A549 treated with CpdA at 1 μM for 4 hours (cell line): ENCODE measurements around the gene ABCF3. TPM values are rescaled to one million over a fixed set of nuclear protein-coding genes. Genes with fewer than 3 reads are reported as not detected.

ENCODE experiments used
- total RNA-seq: library from RNA; stranded (reverse); fragments of 200-300 nt; extraction: Qiagen RNA extraction; gene quantifications from 5 replicates; pipeline ENCODE4 v1.2.3, GENCODE V29; 2022; ENCODE audit warnings: low read depth

ABCF3 gene
- 32.1 to 35.1 TPM (median 34.6 TPM) in 5 replicates for total RNA-seq

GRCh38 chr3:184186184-184186901, at the start of gene ABCF3:
Gene ABCF3 (plus strand): TSS chr3:184186199. CDS start chr3:184186208, 9 bp downstream.

GRCh38 chr3:184154885-184155643, 30.9 kb upstream of the ABCF3 start, which contains the start of gene DVL3:
Gene DVL3 (plus strand): TSS chr3:184155377. CDS start chr3:184155636, 259 bp downstream.

GRCh38 chr3:184174646-184175492, 11.1 kb upstream of the ABCF3 start, which contains the start of gene AP2M1:
Gene AP2M1 (plus strand): TSS chr3:184174855. CDS start chr3:184176994, 2,139 bp downstream.

GRCh38 chr3:184229394-184230080, 43.5 kb downstream of the ABCF3 start, which contains the start of gene VWA5B2:
Gene VWA5B2 (plus strand): TSS chr3:184229585. CDS start chr3:184230529, 944 bp downstream.

Other genes with a start within 250 kb of the ABCF3 start
- gene ABCC5, start 168.3 kb upstream of the ABCF3 start, total RNA-seq: 10.8 to 14.1 TPM (median 12.0 TPM) in 5 replicates
- not detected in 5 replicates for gene HTR3D, start 154.5 kb upstream of the ABCF3 start, total RNA-seq
- gene HTR3C, start 133.2 kb upstream of the ABCF3 start, total RNA-seq: not detected in 5 replicates
- gene HTR3E, start 89.1 kb upstream of the ABCF3 start, total RNA-seq: not detected in 5 replicates
- 26.5 to 30.8 TPM (median 29.7 TPM) in 5 replicates for gene EIF2B5, start 50.8 kb upstream of the ABCF3 start, total RNA-seq
- 20.4 to 27.7 TPM (median 25.4 TPM) in 5 replicates for gene DVL3, start 30.8 kb upstream of the ABCF3 start, total RNA-seq
- 295 to 329 TPM (median 316 TPM) in 5 replicates for gene AP2M1, start 11.3 kb upstream of the ABCF3 start, total RNA-seq
- gene VWA5B2, start 43.4 kb downstream of the ABCF3 start, total RNA-seq: 0.34 to 0.93 TPM (median 0.38 TPM) in 5 replicates
- gene ALG3, start 62.8 kb downstream of the ABCF3 start, total RNA-seq: 54.5 to 79.7 TPM (median 76.1 TPM) in 5 replicates
- 9.5 to 13.9 TPM (median 13.2 TPM) in 5 replicates for gene EEF1AKMT4, start 63.5 kb downstream of the ABCF3 start, total RNA-seq
- 0.77 to 1.8 TPM (median 1.4 TPM) in 5 replicates for gene CAMK2N2, start 75.4 kb downstream of the ABCF3 start, total RNA-seq
- gene ECE2, start 89.8 kb downstream of the ABCF3 start, total RNA-seq: not detected in 5 replicates
- 298 to 415 TPM (median 323 TPM) in 5 replicates for gene PSMD2, start 113.0 kb downstream of the ABCF3 start, total RNA-seq
- gene EIF4G1, start 128.4 kb downstream of the ABCF3 start, total RNA-seq: 255 to 273 TPM (median 265 TPM) in 5 replicates
- gene FAM131A, start 151.4 kb downstream of the ABCF3 start, total RNA-seq: 8.1 to 11.3 TPM (median 8.6 TPM) in 5 replicates
- gene CLCN2, start 175.4 kb downstream of the ABCF3 start, total RNA-seq: 4.6 to 5.8 TPM (median 5.1 TPM) in 5 replicates
- gene POLR2H, start 175.5 kb downstream of the ABCF3 start, total RNA-seq: 72.6 to 84.5 TPM (median 76.7 TPM) in 5 replicates
- gene THPO, start 192.0 kb downstream of the ABCF3 start, total RNA-seq: 0.03 TPM in 1 of 5 replicates, not detected in the others
- 0.11 to 0.27 TPM (median 0.22 TPM) in 5 replicates for gene CHRD, start 193.9 kb downstream of the ABCF3 start, total RNA-seq